ENCODE data around the gene NSDHL. TPM values are rescaled to one million over a fixed set of nuclear protein-coding genes. Genes with fewer than 3 reads are reported as not detected.

The NSDHL gene
- total and polyA plus RNA-seq, 2 of the 4 experiments (the other 2 are of a cell fraction) = 22.8 to 26.0 TPM

DNA sequence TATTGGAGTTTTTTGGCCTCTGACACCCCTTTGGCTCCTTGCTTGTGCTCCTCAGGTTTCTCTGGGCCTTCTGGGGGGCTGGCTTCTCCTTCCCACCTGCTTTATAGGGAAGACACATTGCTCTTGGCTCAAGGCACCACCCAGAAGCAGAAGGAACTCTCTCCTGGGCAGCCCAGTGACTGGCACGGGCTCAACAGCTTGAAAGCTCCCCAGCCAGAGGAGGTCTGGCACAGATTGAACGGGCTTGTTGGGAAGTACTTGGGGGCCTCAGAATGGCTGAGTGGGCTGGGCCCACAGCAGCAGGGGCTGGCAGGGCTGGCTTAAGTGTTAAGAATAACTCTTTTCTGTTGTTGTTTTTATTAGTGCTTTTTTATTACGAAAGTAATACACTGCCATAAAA, 55.9 kb downstream of the NSDHL start:
- no peaks in the 10 kb centered on the region for H3K9me1 ChIP-seq (ENCODE audit: insufficient read depth, low read length)
- no peak overlapping the region for H3K23ac ChIP-seq (ENCODE audit: low read depth, low read length)
- WGBS, 2 experiments (ENCODE audit: extremely low coverage in 2 of 2, insufficient read length in 1 of 2) = 17% methylated on average over 1 of the region's 3 CpGs; no CpG with 5 or more reads in 1 of the 2 experiments
- no TSS peak for BruUV-seq (replicated peaks)
- H3K14ac ChIP-seq (replicated peaks; ENCODE audit: low read depth, low read length) = no peak overlapping the region
- no peak overlapping the region for H2BK15ac ChIP-seq (ENCODE audit: low read depth, low read length)
- no peak overlapping the region for H2BK5ac ChIP-seq (ENCODE audit: low read depth, low read length, poor library complexity, severe bottlenecking)
- no peak overlapping the region for H3K4ac ChIP-seq (ENCODE audit: low read depth, low read length)
- no peaks in the 10 kb centered on the region for H3K36me3 ChIP-seq (ENCODE audit: control insufficient read depth, insufficient read depth, low read length)
- dilution Hi-C loops (cut with HindIII; ENCODE audit: low sequenced_read_pairs, unreplicated experiment) (no loop called here), intact Hi-C loops (cut with micrococcal nuclease) (no loop called here), in situ Hi-C loops (cut with MboI; ENCODE audit: low sequenced_read_pairs) (no loop called here)
- no peak overlapping the region for H3K4me2 ChIP-seq (ENCODE audit: low read depth, low read length)
- H3K9me3 ChIP-seq (ENCODE audit: control insufficient read depth, insufficient read depth, low read length) = no peaks in the 10 kb centered on the region; the same call in none of the 2 replicates
- no peak for TF ChIP-seq MAFK (IDR thresholded peaks at IDR 0.05; ENCODE audit: low read depth, low read length)
- no peak for TF ChIP-seq SMC3 (IDR thresholded peaks at IDR 0.05; ENCODE audit: low read depth, low read length)
- TF ChIP-seq RFX5 (IDR thresholded peaks at IDR 0.05; ENCODE audit: low read depth, low read length) = no peak
- TF ChIP-seq, protein P1, sequence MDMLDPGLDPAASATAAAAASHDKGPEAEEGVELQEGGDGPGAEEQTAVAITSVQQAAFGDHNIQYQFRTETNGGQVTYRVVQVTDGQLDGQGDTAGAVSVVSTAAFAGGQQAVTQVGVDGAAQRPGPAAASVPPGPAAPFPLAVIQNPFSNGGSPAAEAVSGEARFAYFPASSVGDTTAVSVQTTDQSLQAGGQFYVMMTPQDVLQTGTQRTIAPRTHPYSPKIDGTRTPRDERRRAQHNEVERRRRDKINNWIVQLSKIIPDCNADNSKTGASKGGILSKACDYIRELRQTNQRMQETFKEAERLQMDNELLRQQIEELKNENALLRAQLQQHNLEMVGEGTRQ (IDR thresholded peaks at IDR 0.05; ENCODE audit: low read depth, low read length) = no peak
- TF ChIP-seq POLR2A (IDR thresholded peaks at IDR 0.05; ENCODE audit: low read depth, low read length) = no peak
- no peak for TF ChIP-seq RAD21 (IDR thresholded peaks at IDR 0.05; ENCODE audit: low read length)
- TF ChIP-seq, protein P2, sequence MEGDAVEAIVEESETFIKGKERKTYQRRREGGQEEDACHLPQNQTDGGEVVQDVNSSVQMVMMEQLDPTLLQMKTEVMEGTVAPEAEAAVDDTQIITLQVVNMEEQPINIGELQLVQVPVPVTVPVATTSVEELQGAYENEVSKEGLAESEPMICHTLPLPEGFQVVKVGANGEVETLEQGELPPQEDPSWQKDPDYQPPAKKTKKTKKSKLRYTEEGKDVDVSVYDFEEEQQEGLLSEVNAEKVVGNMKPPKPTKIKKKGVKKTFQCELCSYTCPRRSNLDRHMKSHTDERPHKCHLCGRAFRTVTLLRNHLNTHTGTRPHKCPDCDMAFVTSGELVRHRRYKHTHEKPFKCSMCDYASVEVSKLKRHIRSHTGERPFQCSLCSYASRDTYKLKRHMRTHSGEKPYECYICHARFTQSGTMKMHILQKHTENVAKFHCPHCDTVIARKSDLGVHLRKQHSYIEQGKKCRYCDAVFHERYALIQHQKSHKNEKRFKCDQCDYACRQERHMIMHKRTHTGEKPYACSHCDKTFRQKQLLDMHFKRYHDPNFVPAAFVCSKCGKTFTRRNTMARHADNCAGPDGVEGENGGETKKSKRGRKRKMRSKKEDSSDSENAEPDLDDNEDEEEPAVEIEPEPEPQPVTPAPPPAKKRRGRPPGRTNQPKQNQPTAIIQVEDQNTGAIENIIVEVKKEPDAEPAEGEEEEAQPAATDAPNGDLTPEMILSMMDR (conservative IDR thresholded peaks at IDR 0.05; ENCODE audit: low read depth, low read length) = no peak
- TF ChIP-seq CEBPB (IDR thresholded peaks at IDR 0.05; ENCODE audit: low read depth, low read length) = no peak
- no peak for TF ChIP-seq FOS (IDR thresholded peaks at IDR 0.05; ENCODE audit: low read depth, low read length)
- TF ChIP-seq MAZ (IDR thresholded peaks at IDR 0.05; ENCODE audit: borderline replicate concordance, low read depth, low read length) = no peak
- TF ChIP-seq BHLHE40 (IDR thresholded peaks at IDR 0.05; ENCODE audit: low read depth, low read length) = no peak
- no peak for TF ChIP-seq NFE2L2 (IDR thresholded peaks at IDR 0.05; ENCODE audit: low read depth, low read length)
- no peak for TF ChIP-seq RCOR1 (IDR thresholded peaks at IDR 0.05; ENCODE audit: insufficient replicate concordance, low read length)
- no peak for TF ChIP-seq MXI1 (IDR thresholded peaks at IDR 0.05; ENCODE audit: borderline replicate concordance, low read depth, low read length)
- no peak for TF ChIP-seq CHD1 (IDR thresholded peaks at IDR 0.05; ENCODE audit: low read depth, low read length)
- TF ChIP-seq, protein P3, sequence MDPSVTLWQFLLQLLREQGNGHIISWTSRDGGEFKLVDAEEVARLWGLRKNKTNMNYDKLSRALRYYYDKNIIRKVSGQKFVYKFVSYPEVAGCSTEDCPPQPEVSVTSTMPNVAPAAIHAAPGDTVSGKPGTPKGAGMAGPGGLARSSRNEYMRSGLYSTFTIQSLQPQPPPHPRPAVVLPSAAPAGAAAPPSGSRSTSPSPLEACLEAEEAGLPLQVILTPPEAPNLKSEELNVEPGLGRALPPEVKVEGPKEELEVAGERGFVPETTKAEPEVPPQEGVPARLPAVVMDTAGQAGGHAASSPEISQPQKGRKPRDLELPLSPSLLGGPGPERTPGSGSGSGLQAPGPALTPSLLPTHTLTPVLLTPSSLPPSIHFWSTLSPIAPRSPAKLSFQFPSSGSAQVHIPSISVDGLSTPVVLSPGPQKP (IDR thresholded peaks at IDR 0.05; ENCODE audit: borderline replicate concordance, low read depth, low read length) = no peak
- DNase-seq = no peak
- H2AFZ ChIP-seq (replicated peaks; ENCODE audit: low read length, poor library complexity) = no peak overlapping the region
- H3K79me1 ChIP-seq (ENCODE audit: low read depth in 1 of 2, low read length in 2 of 2) = no peaks in the 10 kb centered on the region
- H4K8ac ChIP-seq (ENCODE audit: low read depth in 2 of 2, low read length in 2 of 2) = no peak overlapping the region
- H3K27ac ChIP-seq (ENCODE audit: insufficient read depth, low read length) = no peak overlapping the region
- H2AK5ac ChIP-seq (ENCODE audit: low read depth, low read length) = no peak overlapping the region
- no peaks in the 10 kb centered on the region for H4K20me1 ChIP-seq (ENCODE audit: insufficient read depth, low read length)
- H3K4me3 ChIP-seq (ENCODE audit: insufficient read depth, low read depth, low read length) = no peak overlapping the region
- ChIA-PET CTCF (no interaction called here), POLR2A (ENCODE audit: unreplicated experiment) (no interaction called here)
- H3K4me1 ChIP-seq (ENCODE audit: control insufficient read depth, insufficient read depth, low read length) = no peaks in the 10 kb centered on the region
- no peak overlapping the region for H4K5ac ChIP-seq (ENCODE audit: low read depth, low read length)
- no peak overlapping the region for H3K9ac ChIP-seq (ENCODE audit: low read depth, low read length)
- no peak overlapping the region for H2AK9ac ChIP-seq (replicated peaks; ENCODE audit: low read depth, low read length, poor library complexity)
- H2BK120ac ChIP-seq (ENCODE audit: low read depth, low read length) = no peak overlapping the region
- no peak overlapping the region for H3K18ac ChIP-seq (ENCODE audit: low read depth, low read length)
- H4K91ac ChIP-seq (ENCODE audit: insufficient read depth, low read depth, low read length) = no peak overlapping the region
- H2BK20ac ChIP-seq (ENCODE audit: low read depth, low read length) = no peak overlapping the region
- H3K27me3 ChIP-seq (ENCODE audit: control insufficient read depth, insufficient read depth, low read length) = peaks cover 25% of the 10 kb centered on the region
- H3K56ac ChIP-seq (ENCODE audit: extremely low read depth, insufficient read depth, low read length) = no peak overlapping the region
- no peak for ATAC-seq (ENCODE audit: low read depth)
